NCI-H2081 (cell line): ENCODE measurements around the gene MXD3.
A peak's percentile ranks its signal among the peaks of the same experiment; 100 is the strongest.
"Not testable (repeated sequence)": the region's sequence is repeated elsewhere in the genome, so short reads cannot be mapped to it uniquely, and the experiment has no call there.

ENCODE experiments used
- DNase-seq, 2 experiments: peaks; one replicate each; lab custom pipeline; 2025; lab: John Stamatoyannopoulos, UW

The MXD3 gene

DNA sequence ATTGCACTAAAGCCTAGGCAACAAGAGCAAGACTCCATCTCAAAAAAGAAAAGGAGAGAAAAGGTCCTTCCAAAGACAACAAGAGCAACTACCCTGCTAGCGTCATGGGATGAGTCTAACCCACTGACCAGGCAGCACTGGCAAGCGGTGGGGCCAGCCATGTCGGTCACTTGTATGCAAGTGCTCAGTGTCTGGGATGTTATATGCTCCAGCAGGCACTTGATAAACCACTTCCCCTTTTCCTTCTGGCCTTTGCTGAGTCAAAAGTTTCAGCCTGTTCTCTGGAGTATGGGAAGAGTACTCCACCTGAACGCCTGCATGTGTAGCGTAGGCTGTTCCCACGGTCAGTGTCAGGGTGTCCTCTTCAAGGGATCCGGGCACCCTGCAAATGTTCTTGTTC, 9.2 kb upstream of the MXD3 start:
- no peak for DNase-seq

GRCh38 chr5:177319913-177320588, 8.4 kb upstream of the MXD3 start:
- DNase-seq: no peak

DNA sequence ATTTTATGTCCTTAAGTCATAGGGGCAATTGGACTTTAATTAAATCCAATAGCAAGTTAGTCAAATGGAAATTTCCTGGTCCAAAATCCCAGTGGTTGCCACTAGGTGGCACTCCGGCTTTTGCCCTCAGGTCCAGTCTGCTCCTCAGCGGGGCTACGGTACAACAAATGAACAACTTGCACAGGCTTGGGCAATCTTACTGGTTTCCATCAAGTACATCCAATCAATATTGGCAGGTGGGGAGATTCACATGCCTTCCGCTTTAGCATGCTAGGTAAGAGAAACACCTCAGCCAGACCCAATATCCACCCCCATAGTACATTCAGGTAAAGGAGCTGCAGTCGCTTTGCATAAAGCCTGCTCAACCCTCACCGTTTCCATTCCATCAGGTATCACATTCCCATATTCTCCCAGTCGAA, 6.3 kb upstream of the MXD3 start:
- DNase-seq: peak; percentile 63 to 68

DNA sequence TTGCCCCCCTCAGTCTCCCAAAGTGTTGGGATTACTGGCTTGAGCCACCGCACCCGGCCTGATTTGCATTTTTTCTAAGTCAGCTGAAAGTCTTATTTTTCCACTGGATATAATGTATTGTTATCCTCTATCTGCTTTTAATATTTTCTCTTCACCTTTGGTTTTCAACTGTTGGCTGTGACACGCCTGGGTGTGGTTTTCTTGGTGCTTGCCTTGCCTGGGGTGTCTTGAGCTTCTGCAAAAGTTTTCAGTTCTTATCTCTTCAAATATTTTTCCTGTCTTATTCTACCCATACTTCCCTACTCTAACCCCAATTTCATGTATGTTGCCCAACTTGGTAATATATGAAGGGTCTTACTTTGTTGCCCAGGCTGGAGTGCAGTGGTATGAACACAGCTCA, 4.3 kb upstream of the MXD3 start:
- DNase-seq: no peak

DNA sequence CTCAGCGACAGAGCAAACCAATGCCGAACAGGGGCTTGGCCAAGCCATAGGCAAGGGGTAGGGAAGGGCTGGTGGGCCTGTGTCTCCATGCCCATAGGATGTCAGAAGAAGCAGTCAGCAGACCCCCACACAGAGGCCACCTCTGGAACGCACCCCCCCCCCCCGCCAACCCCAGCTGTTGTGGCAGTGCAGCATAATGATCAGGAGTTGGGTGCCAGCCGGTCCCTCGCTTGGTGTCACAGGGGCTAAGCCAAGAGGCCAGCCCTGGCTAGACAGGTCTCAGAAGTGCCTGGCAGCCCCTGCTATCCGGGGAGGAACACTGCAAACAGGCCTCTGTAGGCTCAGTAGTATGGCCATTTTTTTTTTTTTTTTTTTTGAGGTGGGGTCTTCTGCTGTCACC, 3.7 kb upstream of the MXD3 start:
- no peak for DNase-seq

DNA sequence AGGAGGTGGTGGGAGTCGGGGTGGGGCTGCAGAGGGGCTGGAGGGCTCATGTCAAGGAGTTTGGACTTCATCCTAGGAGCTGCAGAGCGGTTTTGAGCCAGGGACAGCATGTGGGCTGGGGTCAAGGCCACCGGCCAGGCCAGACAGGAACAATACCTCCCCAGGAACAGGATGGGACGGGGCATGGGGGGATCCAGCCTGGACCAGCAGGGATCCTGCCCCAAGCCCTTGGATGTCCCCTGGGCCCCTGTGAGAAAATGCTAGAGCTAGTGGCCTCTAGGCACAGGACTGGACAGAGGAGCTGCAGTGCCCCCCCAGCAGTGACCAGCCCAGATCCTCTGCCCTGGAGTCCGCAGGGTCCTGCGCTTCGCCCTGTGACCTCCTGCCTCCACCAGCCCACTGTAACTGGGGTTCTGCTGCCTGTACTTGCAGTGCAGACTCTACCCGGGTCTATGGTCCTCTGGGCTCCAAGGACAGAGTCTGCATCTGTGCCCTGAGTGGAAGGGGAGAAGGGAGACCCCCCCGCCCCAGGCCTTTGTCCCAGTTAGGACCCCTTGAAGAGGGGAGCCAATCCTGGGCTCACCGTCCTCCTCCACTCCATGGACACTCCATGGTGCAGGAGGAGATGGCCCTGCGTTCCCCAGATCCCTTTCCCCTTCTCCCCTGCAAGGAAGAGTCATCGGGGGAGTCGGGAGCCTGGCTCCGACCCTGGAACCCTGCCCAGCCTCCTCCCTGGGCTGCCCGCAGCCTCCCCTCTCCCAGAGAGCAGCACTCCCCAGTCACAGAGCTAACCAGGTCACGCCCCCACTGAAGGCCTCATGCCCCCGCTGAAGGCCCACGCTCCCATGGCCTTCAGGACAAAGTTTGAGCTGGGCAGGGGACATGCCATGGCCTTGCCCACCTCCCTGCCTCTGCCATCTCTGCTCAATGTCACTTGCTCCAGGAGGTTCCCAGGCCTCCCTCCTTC, 3.0 kb upstream of the MXD3 start:
- DNase-seq: no peak

DNA sequence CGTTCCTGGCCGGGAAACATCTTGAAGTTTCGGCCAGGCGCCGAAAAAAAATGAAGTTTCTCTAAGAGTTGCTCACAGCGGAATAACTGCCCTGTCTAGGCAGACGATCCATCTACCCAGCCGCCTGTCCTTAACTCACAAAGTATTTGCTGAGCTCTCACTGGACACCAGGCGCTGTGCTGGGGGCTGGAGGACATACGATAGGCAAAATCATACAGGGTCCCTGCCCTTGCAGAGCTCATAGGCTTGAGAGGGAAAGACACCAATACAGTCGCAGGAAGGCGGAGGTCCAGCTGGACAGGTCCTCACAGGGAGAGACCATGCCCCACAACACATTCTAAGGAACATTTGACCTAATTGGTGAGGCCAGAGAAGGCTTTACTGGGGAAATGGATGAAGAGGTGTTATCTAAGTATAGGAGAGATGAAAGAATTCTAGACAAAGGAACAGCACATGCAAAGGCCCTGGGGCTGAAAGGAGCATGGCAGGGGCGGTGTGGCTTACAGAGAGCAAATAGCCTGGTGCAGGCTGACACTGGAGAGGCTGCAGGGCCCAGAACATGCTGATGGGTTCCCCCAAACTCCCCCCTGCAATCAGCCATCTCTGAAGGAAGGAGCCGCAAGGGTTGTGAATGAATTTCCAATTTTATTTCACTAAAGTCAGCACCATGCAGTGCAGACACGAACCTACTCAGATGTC, 2.0 kb upstream of the MXD3 start:
- DNase-seq: no peak

- peak in 1 of 2 experiments; percentile 54 for DNase-seq
These were observed 1.0 kb upstream of the MXD3 start for GRCh38 chr5:177312649-177313181.

DNA sequence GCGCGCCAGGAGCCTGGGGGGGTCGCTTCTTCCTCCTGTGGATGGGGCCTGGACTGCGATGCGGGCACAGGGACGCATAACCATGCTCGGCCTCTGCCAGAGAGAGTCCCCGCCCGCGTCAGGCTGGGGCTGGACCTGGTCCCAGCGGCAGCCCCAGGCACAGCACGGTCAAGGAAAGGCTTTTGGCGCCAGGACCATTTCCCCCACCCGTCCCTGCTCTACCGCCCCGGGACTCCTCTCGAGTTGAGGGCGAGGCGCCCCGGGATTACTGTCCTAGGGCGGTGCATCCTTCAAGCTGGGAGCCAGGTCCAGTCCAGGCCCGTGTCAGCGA, 341 bp downstream of the MXD3 start:
- no peak for DNase-seq

GRCh38 chr5:177310757-177311391, 824 bp downstream of the MXD3 start:
- DNase-seq: peak; percentile 49 to 73

DNA sequence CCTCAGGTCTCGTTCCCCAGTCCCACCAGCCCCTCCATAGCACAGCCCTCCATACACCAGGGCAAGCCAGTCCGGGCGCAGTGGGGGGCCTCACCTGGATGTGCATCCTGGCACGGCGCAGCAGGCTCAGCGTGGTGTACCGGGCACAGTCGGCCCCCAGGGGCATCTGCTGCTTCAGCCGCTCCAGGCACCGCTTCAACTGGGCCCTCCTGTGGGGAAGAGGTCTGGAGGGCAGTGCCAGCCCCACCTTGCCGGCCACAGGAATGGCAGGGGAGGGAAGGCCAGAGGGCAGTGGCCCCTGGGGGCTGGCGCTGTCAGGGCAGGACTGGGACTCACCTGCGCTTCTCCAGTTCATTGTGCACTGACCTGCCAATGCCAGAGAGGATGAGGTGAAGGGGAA, 1.4 kb downstream of the MXD3 start:
- peak in 1 of 2 experiments; percentile 51 for DNase-seq

- peak; percentile 55 to 70 for DNase-seq
These were observed 2.1 kb downstream of the MXD3 start for GRCh38 chr5:177309351-177310191.

DNA sequence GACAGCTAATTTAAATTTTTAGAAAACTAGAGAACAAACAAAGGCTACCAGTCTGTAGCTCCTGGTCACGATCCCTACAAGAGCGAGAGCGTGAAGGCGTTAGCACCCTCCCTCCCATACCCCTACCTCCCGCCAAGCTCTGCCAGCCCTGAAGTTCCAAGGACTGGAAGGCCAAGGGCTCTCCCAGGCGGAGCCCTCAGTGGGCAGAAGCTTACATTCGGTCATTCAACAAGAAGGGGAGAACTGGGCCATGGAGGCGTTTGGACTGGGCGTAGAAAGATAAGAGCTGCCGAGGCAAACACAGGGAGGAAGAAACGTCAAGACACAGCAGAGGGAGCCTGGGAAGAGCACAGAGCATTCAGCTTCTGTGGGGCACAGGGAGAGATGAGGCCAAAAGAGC, 3.0 kb downstream of the MXD3 start:
- DNase-seq: no peak

GRCh38 chr5:177307544-177308363, 3.9 kb downstream of the MXD3 start:
- DNase-seq: no peak

- no peak for DNase-seq
These were observed 4.8 kb downstream of the MXD3 start for GRCh38 chr5:177306674-177307543.

DNA sequence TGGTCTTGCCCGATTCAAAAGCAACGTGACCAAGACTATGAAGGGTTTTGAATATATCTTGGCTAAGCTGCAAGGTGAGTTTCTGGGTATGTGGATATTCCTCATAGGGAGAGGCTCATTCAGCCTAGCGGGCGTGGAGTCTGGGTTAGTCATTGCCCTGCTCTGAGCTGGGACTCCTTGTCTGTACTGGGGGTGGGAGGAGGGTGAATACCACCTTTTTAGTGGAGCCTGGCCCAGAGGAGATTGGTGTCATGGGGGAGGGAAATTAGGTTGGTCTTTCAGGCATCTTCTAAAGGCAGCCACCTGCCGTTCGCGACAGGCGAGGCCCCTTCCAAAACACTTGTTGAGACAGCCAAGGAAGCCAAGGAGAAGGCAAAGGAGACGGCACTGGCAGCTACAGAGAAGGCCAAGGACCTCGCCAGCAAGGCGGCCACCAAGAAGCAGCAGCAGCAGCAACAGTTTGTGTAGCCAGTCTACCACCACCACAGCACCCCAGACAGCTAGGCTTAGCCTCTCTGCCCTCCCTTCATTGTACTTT, 5.5 kb downstream of the MXD3 start:
- not testable (repeated sequence) for DNase-seq

GRCh38 chr5:177304392-177305119, 7.1 kb downstream of the MXD3 start:
- DNase-seq: no peak

- no peak for DNase-seq
These were observed 7.7 kb downstream of the MXD3 start for GRCh38 chr5:177303925-177304391.
